Upper lobe of left lung (tissue), 6 donors: ENCODE measurements around the gene SLC25A5. TPM values are rescaled to one million over a fixed set of nuclear protein-coding genes. Genes with fewer than 3 reads are reported as not detected.

ENCODE experiments used
- ATAC-seq, 2 donors: fragments of 200-7000 bp; cut with Tn5 transposase; one replicate each; pipeline ENCODE4 v1.9.1; 2022; ENCODE audit warnings: mild to moderate bottlenecking in 2 of 2, moderate library complexity in 2 of 2; ENCODE audit not compliant: low FRiP score in 2 of 2
- DNase-seq, 2 donors: peaks; one replicate each; pipeline ENCODE4 v3.0.0-alpha.2; 2019 to 2020
- H3K27ac ChIP-seq, 4 donors: fragments of 200-600 bp; sonication (generic); one replicate each; pipeline ENCODE4 v1.5.1; 2016 to 2019
- H3K27me3 ChIP-seq, 4 donors: fragments of 200-600 bp; sonication (generic); one replicate each; pipeline ENCODE4 v1.5.1; 2017 to 2019
- H3K36me3 ChIP-seq, 4 donors: fragments of 200-600 bp; sonication (generic); one replicate each; pipeline ENCODE4 v1.5.1; 2016 to 2019
- H3K4me1 ChIP-seq, 4 donors: fragments of 200-600 bp; sonication (generic); one replicate each; pipeline ENCODE4 v1.5.1; 2018 to 2019
- H3K4me3 ChIP-seq, 4 donors: fragments of 200-600 bp; sonication (generic); one replicate each; pipeline ENCODE4 v1.5.1; 2017 to 2019; ENCODE audit warnings: mild to moderate bottlenecking in 2 of 4, moderate library complexity in 1 of 4
- H3K9me3 ChIP-seq, 4 donors: fragments of 200-600 bp; sonication (generic); one replicate each; pipeline ENCODE4 v1.5.1; 2018 to 2019
- EP300 ChIP-seq, 4 donors: sonication (generic); formaldehyde crosslinking; IDR thresholded peaks; one replicate each; pipeline ENCODE4 v1.5.1; 2017; ENCODE audit warnings: antibody characterized with exemption in 4 of 4, control low read depth in 2 of 4
- POLR2A ChIP-seq, 4 donors: fragments of 450-650 bp; IDR thresholded peaks; one replicate each; pipeline ENCODE4 v1.5.1; 2016 to 2017; ENCODE audit warnings: antibody characterized with exemption in 4 of 4, mild to moderate bottlenecking in 2 of 4
- POLR2AphosphoS5 ChIP-seq, 2 donors: sonication (generic); formaldehyde crosslinking; IDR thresholded peaks; one replicate each; pipeline ENCODE4 v1.5.1; 2017; ENCODE audit warnings: antibody characterized with exemption in 2 of 2
- WGBS, 2 donors: methylation state at CpG; one replicate each; pipeline ENCODE4 v1.1.5; 2017 to 2018; 5-methylcytosine and 5-hydroxymethylcytosine counted together
- total RNA-seq, 6 donors: library from RNA; depleted of rRNA in 4 of 6; stranded (reverse); fragments of >200 nt in 4 of 6; gene quantifications; one replicate each; pipeline versions ENCODE4 v1.1.0 to v1.2.1, GENCODE V29; 2016 to 2021
- TF ChIP-seq, protein P1 (sequence below), 6 experiments: fragments of 450-650 bp in 4 of 6; fragments of 200-600 bp in 2 of 6; sonication (generic) in 2 of 6; IDR thresholded peaks; one replicate each; pipeline ENCODE4 v1.5.1; 2016 to 2019; ENCODE audit warnings: antibody characterized with exemption in 6 of 6
- donor health status: DM: no; HTN: no; CAD: no; lungs with moderate emphysema.
- donor health status: DM: no; HTN: yes; CAD: no; lungs with severe emphysema.

The SLC25A5 gene
- total RNA-seq, 6 donors from 2014 or later = 180 to 494 (median 325) TPM

DNA sequence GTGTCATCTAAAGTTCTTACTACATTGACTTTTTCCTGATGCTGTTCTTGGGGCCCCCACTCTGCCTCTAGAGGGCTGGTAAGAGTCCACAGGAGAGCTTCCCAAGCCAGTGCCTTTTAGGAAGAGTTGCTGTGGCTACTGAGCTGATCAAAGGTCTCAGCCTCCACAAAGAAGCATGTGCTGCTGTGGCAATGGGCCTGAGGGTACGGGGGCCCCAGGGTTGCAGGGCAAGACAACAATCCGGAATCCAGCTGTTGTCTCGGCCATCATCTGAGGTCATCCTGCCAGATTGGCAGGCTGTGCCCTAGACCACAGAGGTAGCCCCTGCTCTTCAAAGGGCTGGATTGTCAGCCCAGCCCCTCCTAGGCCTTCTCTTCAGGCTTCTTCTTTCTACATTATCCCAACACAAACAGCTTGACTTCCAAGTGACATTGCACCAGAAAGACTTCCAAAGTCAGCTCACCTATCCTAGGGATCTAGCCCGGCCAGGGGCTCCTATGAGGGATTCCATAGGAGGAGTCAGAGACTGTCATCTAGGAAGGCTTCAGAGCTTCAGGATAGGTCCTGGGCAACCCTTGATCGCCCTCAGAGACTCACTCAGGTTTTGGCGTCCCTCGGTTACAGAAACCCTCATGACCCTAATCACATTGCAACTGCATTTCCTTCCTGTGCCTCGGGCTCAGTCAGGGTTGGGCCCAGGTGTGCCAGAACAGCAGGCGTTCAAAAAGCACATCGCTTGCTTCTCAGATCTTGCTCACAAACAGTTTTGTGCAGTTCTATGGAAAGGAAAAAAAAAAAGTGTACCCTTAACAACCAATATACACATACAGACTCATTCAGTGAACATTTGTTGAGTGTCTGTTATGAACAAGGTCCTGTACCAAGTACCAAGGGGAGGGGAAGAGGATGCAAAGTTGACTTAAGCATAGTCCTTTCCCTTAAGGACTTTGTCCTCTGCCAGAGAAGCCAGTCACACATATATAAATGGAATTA lies 27.8 kb downstream of the SLC25A5 start:
- H3K4me1 ChIP-seq = peaks cover 0 to 6% (median 2%) of the 10 kb centered on the region in 4 donors
- TF ChIP-seq POLR2AphosphoS5 (IDR thresholded peaks at IDR 0.05) = no peak
- TF ChIP-seq POLR2A (IDR thresholded peaks at IDR 0.05) = no peak
- TF ChIP-seq, protein P1, sequence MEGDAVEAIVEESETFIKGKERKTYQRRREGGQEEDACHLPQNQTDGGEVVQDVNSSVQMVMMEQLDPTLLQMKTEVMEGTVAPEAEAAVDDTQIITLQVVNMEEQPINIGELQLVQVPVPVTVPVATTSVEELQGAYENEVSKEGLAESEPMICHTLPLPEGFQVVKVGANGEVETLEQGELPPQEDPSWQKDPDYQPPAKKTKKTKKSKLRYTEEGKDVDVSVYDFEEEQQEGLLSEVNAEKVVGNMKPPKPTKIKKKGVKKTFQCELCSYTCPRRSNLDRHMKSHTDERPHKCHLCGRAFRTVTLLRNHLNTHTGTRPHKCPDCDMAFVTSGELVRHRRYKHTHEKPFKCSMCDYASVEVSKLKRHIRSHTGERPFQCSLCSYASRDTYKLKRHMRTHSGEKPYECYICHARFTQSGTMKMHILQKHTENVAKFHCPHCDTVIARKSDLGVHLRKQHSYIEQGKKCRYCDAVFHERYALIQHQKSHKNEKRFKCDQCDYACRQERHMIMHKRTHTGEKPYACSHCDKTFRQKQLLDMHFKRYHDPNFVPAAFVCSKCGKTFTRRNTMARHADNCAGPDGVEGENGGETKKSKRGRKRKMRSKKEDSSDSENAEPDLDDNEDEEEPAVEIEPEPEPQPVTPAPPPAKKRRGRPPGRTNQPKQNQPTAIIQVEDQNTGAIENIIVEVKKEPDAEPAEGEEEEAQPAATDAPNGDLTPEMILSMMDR (IDR thresholded peaks at IDR 0.05) = no peak
- no peak for TF ChIP-seq EP300 (IDR thresholded peaks at IDR 0.05)
- DNase-seq (no peak), ATAC-seq (no peak)
- H3K4me3 ChIP-seq = no peak overlapping the region
- H3K27me3 ChIP-seq = no peaks in the 10 kb centered on the region
- H3K9me3 ChIP-seq = no peaks in the 10 kb centered on the region
- peak overlapping the region in 1 of 4 donors; percentile 3 for H3K27ac ChIP-seq
- 59% methylated on average over 10 of the region's 10 CpGs; no CpG with 5 or more reads in 1 of the 2 donors for WGBS, 2 donors
- no peaks in the 10 kb centered on the region for H3K36me3 ChIP-seq

DNA sequence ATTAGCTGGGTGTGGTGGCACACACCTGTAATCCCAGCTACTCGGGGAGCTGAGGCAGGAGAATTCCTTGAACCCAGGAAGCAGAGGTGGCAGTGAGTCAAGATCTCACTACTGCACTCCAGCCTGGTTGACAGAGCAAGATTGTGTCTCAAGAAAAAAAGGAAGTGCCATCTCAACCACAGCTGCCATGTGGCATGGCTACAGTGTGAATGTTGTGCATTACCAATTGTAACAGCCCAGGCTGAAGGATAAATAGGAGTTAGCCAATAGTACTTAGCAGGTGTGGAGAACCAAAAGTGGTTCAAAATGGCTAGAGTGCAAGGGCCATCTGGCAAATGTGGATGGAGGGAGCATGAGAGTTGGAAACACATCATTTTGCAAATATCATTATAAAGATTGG lies 28.9 kb downstream of the SLC25A5 start:
- Histone ChIP-seq H3K36me3 (no peaks in the 10 kb centered on the region), H3K4me1 (peaks cover 0 to 8% (median 2%) of the 10 kb centered on the region in 4 donors), H3K9me3 (no peaks in the 10 kb centered on the region), H3K4me3 (no peak overlapping the region), H3K27ac (no peak overlapping the region), H3K27me3 (no peaks in the 10 kb centered on the region)
- DNase-seq = no peak
- 53 to 57% methylated on average over 1 of the region's 1 CpG for WGBS, 2 donors
- ATAC-seq = no peak
- TF ChIP-seq, protein P1 (IDR thresholded peaks at IDR 0.05) = no peak
- TF ChIP-seq EP300 (IDR thresholded peaks at IDR 0.05) (no peak), POLR2A (IDR thresholded peaks at IDR 0.05) (no peak), POLR2AphosphoS5 (IDR thresholded peaks at IDR 0.05) (no peak)

DNA sequence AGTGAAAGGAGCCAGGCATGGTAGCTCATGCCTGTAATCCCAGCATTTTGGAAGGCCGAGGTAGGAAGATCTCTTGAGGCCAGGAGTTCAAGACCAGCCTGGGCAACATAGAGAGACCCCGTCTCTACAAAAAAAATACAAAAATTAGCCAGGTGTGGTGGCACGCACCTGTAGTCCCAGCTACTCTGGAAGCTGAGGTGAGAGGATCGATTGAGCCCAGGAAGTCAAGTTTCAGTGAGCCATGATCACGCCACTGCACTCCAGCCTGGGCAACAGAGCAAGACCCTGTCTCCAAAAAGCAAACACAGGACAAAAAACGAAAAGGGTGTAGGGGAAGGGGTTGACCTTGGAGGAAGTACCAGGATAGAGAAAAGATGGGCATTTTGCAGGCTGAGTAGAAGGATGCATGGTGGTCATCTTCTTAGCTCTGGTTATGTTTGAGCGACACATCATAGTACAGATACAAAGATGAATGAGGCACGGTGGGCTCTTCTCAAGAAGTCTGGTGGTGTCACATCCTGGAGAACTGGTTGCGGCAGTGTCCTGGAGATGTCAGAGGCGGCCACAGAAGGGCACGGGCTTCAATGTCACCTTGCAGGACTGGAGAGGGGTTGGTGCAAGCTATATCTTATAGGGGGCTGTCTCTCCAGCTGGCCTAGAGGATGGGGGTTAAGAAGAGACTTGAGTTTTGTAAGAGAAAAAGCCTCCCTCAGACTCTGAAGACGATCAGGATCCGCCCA lies 32.0 kb downstream of the SLC25A5 start:
- DNase-seq (no peak), ATAC-seq (no peak)
- 78 to 85% methylated on average over 12 to 13 of the region's 13 CpGs for WGBS, 2 donors
- no peaks in the 10 kb centered on the region for H3K9me3 ChIP-seq
- H3K36me3 ChIP-seq = no peaks in the 10 kb centered on the region
- H3K27me3 ChIP-seq = no peaks in the 10 kb centered on the region
- peaks cover 0 to 17% (median 5%) of the 10 kb centered on the region in 4 donors for H3K4me1 ChIP-seq
- H3K27ac ChIP-seq = peak overlapping the region in 1 of 4 donors; percentile 9
- TF ChIP-seq EP300 (IDR thresholded peaks at IDR 0.05) (no peak), POLR2AphosphoS5 (IDR thresholded peaks at IDR 0.05) (no peak), POLR2A (IDR thresholded peaks at IDR 0.05) (no peak)
- TF ChIP-seq, protein P1 (IDR thresholded peaks at IDR 0.05) = no peak
- no peak overlapping the region for H3K4me3 ChIP-seq

DNA sequence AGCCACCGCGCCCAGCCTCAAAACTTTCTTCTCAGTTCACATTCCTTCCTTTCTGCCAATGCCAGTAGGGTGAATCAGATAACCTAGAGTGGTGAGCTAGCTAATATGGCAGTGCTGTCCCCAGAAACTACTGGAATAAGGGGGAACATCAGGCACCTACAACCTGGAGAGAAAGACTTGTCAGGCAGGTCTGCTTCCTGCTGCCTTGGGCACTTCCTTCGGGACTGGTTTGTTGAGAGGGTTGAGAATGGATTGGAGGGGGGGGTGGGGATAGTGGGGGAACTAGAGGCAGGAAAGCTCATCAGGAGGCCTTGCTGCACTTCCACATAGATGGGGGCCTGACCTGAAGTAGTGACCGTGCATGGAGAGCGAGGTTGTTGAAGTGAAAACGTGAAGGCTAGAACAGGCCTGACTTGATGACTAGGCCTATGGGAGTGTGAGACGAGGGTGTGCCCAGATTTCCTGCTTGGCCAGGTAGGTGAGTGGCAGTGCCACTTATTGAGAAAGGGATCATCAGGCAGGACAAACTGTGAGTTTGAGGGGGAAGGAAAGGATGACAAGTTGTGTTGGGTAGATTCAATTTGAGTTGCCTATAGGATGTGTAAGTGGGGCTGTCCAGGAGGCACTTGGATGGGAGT lies 33.4 kb downstream of the SLC25A5 start:
- no peaks in the 10 kb centered on the region for H3K36me3 ChIP-seq
- ATAC-seq = no peak
- H3K27ac ChIP-seq = peak overlapping the region; percentile 9 to 69 (median 17)
- H3K4me1 ChIP-seq = peaks cover 0 to 14% (median 3%) of the 10 kb centered on the region in 4 donors
- DNase-seq = peak in 1 of 2 donors; percentile 39
- no peaks in the 10 kb centered on the region for H3K27me3 ChIP-seq
- H3K9me3 ChIP-seq = no peaks in the 10 kb centered on the region
- TF ChIP-seq POLR2AphosphoS5 (IDR thresholded peaks at IDR 0.05) = no peak
- TF ChIP-seq, protein P1 (IDR thresholded peaks at IDR 0.05) = no peak
- no peak for TF ChIP-seq POLR2A (IDR thresholded peaks at IDR 0.05)
- TF ChIP-seq EP300 (IDR thresholded peaks at IDR 0.05) = no peak
- no peak overlapping the region for H3K4me3 ChIP-seq
- 73 to 88% methylated on average over 7 of the region's 7 CpGs for WGBS, 2 donors
